Keratinocyte (primary cell): ENCODE results near the gene MTUS2. TPM values are rescaled to one million over a fixed set of nuclear protein-coding genes. Genes with fewer than 3 reads are reported as not detected.

ENCODE experiments used
- DNase-seq: peaks from one replicate; pipeline ENCODE4 v3.0.0-alpha.2; 2011; ENCODE audit warnings: low read depth, missing footprints, low spot score
- FAIRE-seq: peaks from 2 replicates; lab custom pipeline; 2011; peaks lifted over from hg19 to GRCh38; lab: Jason Lieb, UNC
- H2AFZ ChIP-seq: 2 replicates; pipeline ENCODE4 v1.6.0; 2012; ENCODE audit warnings: low read length, control low read depth, inconsistent platforms; ENCODE audit not compliant: control insufficient read depth
- H3K27ac ChIP-seq: 2 replicates; pipeline ENCODE4 v1.5.1; 2011; ENCODE audit warnings: low read length; ENCODE audit not compliant: control insufficient read depth, insufficient read depth
- H3K27me3 ChIP-seq: 3 replicates; pipeline ENCODE4 v1.6.0; 2011; ENCODE audit warnings: low read length; ENCODE audit not compliant: control insufficient read depth, insufficient read depth; ENCODE audit errors: extremely low read depth
- H3K36me3 ChIP-seq, 2 experiments: 2 replicates in 1 of 2; 3 replicates in 1 of 2; pipeline ENCODE4 v1.5.1; 2011; ENCODE audit warnings: low read length in 2 of 2, mild to moderate bottlenecking in 1 of 2; ENCODE audit not compliant: control insufficient read depth in 2 of 2, insufficient read depth in 2 of 2; ENCODE audit errors: extremely low read depth in 1 of 2
- H3K4me1 ChIP-seq: 3 replicates; pipeline ENCODE4 v1.5.1; 2011; ENCODE audit warnings: low read length; ENCODE audit not compliant: control insufficient read depth, insufficient read depth; ENCODE audit errors: extremely low read depth
- H3K4me2 ChIP-seq: 3 replicates; pipeline ENCODE4 v1.6.0; 2011; ENCODE audit warnings: low read depth, low read length; ENCODE audit not compliant: control insufficient read depth, insufficient read depth; ENCODE audit errors: extremely low read depth
- H3K4me3 ChIP-seq, 3 experiments: fragments of 200-600 bp in 1 of 3; sonication (generic) in 1 of 3; 2 replicates in 2 of 3; 3 replicates in 1 of 3; pipeline ENCODE4 v1.5.1; 2011 to 2016; ENCODE audit warnings: low read length in 3 of 3, mild to moderate bottlenecking in 3 of 3, control low read depth in 2 of 3, inconsistent platforms in 1 of 3, low read depth in 1 of 3, mixed read lengths in 1 of 3, mixed run types in 1 of 3, moderate library complexity in 1 of 3; ENCODE audit not compliant: control insufficient read depth in 2 of 3, insufficient read depth in 2 of 3; ENCODE audit errors: extremely low read depth in 1 of 3
- H3K79me2 ChIP-seq: 2 replicates; pipeline ENCODE4 v1.6.0; 2012; ENCODE audit warnings: low read length; ENCODE audit not compliant: control insufficient read depth, insufficient read depth
- H3K9ac ChIP-seq: 3 replicates; pipeline ENCODE4 v1.6.0; 2011; ENCODE audit warnings: low read length; ENCODE audit not compliant: control insufficient read depth, insufficient read depth; ENCODE audit errors: extremely low read depth
- H3K9me1 ChIP-seq: 3 replicates; pipeline ENCODE4 v1.6.0; 2011; ENCODE audit warnings: low read length; ENCODE audit not compliant: control insufficient read depth, insufficient read depth; ENCODE audit errors: extremely low read depth
- H3K9me3 ChIP-seq: 2 replicates; pipeline ENCODE4 v1.5.1; 2012; ENCODE audit warnings: low read depth, low read length; ENCODE audit not compliant: control insufficient read depth
- H4K20me1 ChIP-seq: 3 replicates; pipeline ENCODE4 v1.6.0; 2011; ENCODE audit warnings: low read length; ENCODE audit not compliant: control insufficient read depth, insufficient read depth; ENCODE audit errors: extremely low read depth
- CTCF ChIP-seq, 3 experiments: IDR thresholded peaks in 1 of 3; conservative IDR thresholded peaks in 1 of 3; optimal IDR thresholded peaks in 1 of 3; 2 replicates in 2 of 3; 3 replicates in 1 of 3; pipeline versions ENCODE3 to v1.5.1; 2011; ENCODE audit warnings: low read length in 3 of 3, mild to moderate bottlenecking in 3 of 3, moderate library complexity in 2 of 3, control low read depth in 1 of 3, inconsistent platforms in 1 of 3; ENCODE audit not compliant: insufficient read depth in 2 of 3; ENCODE audit errors: extremely low read depth in 1 of 3
- EZH2 ChIP-seq: IDR thresholded peaks from one replicate; pipeline ENCODE4 v1.6.1; 2012; ENCODE audit warnings: inconsistent platforms, mild to moderate bottlenecking, low read length, moderate library complexity
- dilution Hi-C: fragments of 300-500 bp; cut with MboI; formaldehyde crosslinking; loops from one replicate; pipeline ENCODE4 v1.7.0; 2020; ENCODE audit warnings: low sequenced_read_pairs; ENCODE audit not compliant: extremely low pct_ligation_motif_present
- polyA plus RNA-seq, 5 experiments: library from polyadenylated mRNA; depleted of rRNA in 3 of 5; stranded (reverse) in 3 of 5; stranded (forward) in 1 of 5; unstranded in 1 of 5; fragments of >200 nt; gene quantifications; 1 replicate in 1 of 5; 2 replicates in 3 of 5; 3 replicates in 1 of 5; pipeline versions ENCODE4 v1.2.1 to v1.2.3, GENCODE V29; 2011 to 2012; ENCODE audit warnings: missing spikeins in 2 of 5, low read depth in 1 of 5, low replicate concordance in 1 of 5

The MTUS2 gene
- polyA plus RNA-seq, 1 donor (not counting 4 experiments of a cell fraction or from before 2014, with no cell fraction given) = 0.17 TPM

DNA sequence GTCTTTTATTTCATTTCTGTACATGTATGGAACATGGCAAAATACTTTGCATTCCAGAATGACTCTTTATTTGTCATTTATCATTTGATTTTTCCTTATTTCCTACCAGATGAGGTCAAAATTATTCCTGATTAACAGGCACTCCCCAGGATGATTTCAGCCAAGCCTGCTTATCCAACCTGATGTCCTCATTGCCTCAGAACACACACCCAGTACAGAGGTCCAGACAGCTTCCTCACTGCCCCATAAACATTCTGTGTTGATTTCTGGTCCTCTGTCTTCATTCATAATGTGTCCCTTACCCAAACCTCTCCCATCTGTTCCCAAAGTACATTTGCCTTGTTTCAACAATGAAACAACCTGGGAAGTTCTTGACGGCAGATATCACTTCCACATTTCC lies 367.4 kb downstream of the MTUS2 start:
- H3K27ac ChIP-seq = no peak overlapping the region
- no peaks in the 10 kb centered on the region for H3K9me1 ChIP-seq
- H3K27me3 ChIP-seq = no peaks in the 10 kb centered on the region
- no peak overlapping the region for H3K4me3 ChIP-seq
- H3K9ac ChIP-seq = no peak overlapping the region
- no peaks in the 10 kb centered on the region for H3K79me2 ChIP-seq
- H3K9me3 ChIP-seq = no peaks in the 10 kb centered on the region
- no peak overlapping the region for H3K4me2 ChIP-seq
- DNase-seq (no peak), FAIRE-seq (no peak)
- no peak overlapping the region for H2AFZ ChIP-seq
- dilution Hi-C loops = no loop called here
- TF ChIP-seq EZH2 = no peak
- TF ChIP-seq CTCF (optimal IDR thresholded peaks at IDR 0.05 in 1 of 3, IDR thresholded peaks at IDR 0.05 in 1 of 3, conservative IDR thresholded peaks at IDR 0.05 in 1 of 3; ENCODE audit: extremely low read depth in 1 of 3, insufficient read depth in 2 of 3, low read length in 3 of 3) = no peak
- H3K36me3 ChIP-seq = no peaks in the 10 kb centered on the region
- no peaks in the 10 kb centered on the region for H3K4me1 ChIP-seq
- no peaks in the 10 kb centered on the region for H4K20me1 ChIP-seq

- H3K79me2 ChIP-seq = no peaks in the 10 kb centered on the region
- TF ChIP-seq CTCF (optimal IDR thresholded peaks at IDR 0.05 in 1 of 3, IDR thresholded peaks at IDR 0.05 in 1 of 3, conservative IDR thresholded peaks at IDR 0.05 in 1 of 3; ENCODE audit: extremely low read depth in 1 of 3, insufficient read depth in 2 of 3, low read length in 3 of 3) (no peak), EZH2 (no peak)
- no peak overlapping the region for H3K4me2 ChIP-seq
- H2AFZ ChIP-seq = no peak overlapping the region
- H3K27ac ChIP-seq = no peak overlapping the region
- dilution Hi-C loops = no loop called here
- no peaks in the 10 kb centered on the region for H3K9me1 ChIP-seq
- no peaks in the 10 kb centered on the region for H3K27me3 ChIP-seq
- no peaks in the 10 kb centered on the region for H4K20me1 ChIP-seq
- H3K4me1 ChIP-seq = no peaks in the 10 kb centered on the region
- no peak overlapping the region for H3K4me3 ChIP-seq
- no peak overlapping the region for H3K9ac ChIP-seq
- DNase-seq = no peak
- no peak for FAIRE-seq
- H3K36me3 ChIP-seq = no peaks in the 10 kb centered on the region
- no peaks in the 10 kb centered on the region for H3K9me3 ChIP-seq
Observed at GRCh38 chr13:29190298-29190697, 370.2 kb downstream of the MTUS2 start.
